Liver (tissue), 3 donors: ENCODE data around the gene CFAP53.

ENCODE experiments used
- EGR1 ChIP-seq, 2 donors: IDR thresholded peaks; 2 replicates each; pipeline ENCODE4 v1.6.1; 2016 to 2018; ENCODE audit warnings: antibody characterized with exemption in 2 of 2, low read depth in 2 of 2
- HNF4G ChIP-seq: IDR thresholded peaks from 2 replicates; pipeline ENCODE4 v1.6.1; 2016; ENCODE audit warnings: antibody characterized with exemption
- RAD21 ChIP-seq, 2 donors: IDR thresholded peaks; 2 replicates each; pipeline ENCODE4 v1.6.1; 2016; ENCODE audit warnings: antibody characterized with exemption in 2 of 2, mild to moderate bottlenecking in 2 of 2
- TAF1 ChIP-seq: conservative IDR thresholded peaks from 2 replicates; pipeline ENCODE4 v1.6.1; 2016; ENCODE audit warnings: antibody characterized with exemption, mild to moderate bottlenecking
- YY1 ChIP-seq: IDR thresholded peaks from 2 replicates; pipeline ENCODE4 v1.6.1; 2016; ENCODE audit warnings: antibody characterized with exemption, mild to moderate bottlenecking
- TF ChIP-seq, protein P1 (sequence below): fragments of 150-350 bp; IDR thresholded peaks from 2 replicates; pipeline ENCODE4 v1.5.1; 2017; ENCODE audit warnings: improper control_type of control experiment, low read depth, low read length; ENCODE audit not compliant: missing input control
- TF ChIP-seq, protein P2 (sequence below): IDR thresholded peaks from 2 replicates; pipeline ENCODE4 v1.6.1; 2016; ENCODE audit warnings: antibody characterized with exemption
- donor health status: healthy.
- donor health status: healthy.

DNA sequence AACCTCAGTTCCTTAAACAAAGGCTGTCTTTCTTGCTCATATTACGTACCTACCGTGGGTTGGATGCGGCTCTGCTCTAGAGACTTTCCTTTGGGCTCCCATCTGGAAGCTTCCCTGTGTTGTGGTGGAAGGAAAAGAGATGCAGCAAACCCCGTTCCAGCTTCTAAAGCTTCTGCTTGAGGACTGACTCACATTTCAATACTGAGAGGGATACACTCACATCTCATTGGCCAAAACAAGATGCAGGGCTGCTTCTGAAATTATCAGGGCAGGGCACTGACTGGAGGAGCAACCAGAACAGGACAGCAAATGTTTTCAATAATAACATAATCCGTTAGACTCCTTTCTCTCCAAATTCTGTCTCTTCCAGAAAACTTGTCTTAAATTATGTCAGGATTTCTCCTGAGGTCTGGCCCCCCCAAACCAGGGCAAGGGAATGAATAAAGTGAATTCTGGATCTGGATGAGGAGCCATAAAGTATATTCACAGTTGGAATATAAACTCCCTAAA is 66.9 kb downstream of the CFAP53 start:
- TF ChIP-seq, protein P1, sequence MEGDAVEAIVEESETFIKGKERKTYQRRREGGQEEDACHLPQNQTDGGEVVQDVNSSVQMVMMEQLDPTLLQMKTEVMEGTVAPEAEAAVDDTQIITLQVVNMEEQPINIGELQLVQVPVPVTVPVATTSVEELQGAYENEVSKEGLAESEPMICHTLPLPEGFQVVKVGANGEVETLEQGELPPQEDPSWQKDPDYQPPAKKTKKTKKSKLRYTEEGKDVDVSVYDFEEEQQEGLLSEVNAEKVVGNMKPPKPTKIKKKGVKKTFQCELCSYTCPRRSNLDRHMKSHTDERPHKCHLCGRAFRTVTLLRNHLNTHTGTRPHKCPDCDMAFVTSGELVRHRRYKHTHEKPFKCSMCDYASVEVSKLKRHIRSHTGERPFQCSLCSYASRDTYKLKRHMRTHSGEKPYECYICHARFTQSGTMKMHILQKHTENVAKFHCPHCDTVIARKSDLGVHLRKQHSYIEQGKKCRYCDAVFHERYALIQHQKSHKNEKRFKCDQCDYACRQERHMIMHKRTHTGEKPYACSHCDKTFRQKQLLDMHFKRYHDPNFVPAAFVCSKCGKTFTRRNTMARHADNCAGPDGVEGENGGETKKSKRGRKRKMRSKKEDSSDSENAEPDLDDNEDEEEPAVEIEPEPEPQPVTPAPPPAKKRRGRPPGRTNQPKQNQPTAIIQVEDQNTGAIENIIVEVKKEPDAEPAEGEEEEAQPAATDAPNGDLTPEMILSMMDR: no peak
- TF ChIP-seq RAD21 (IDR thresholded peaks at IDR 0.05) (no peak), YY1 (no peak), HNF4G (no peak), EGR1 (IDR thresholded peaks at IDR 0.05; ENCODE audit: low read depth in 2 of 2) (no peak), TAF1 (no peak)
- TF ChIP-seq, protein P2, sequence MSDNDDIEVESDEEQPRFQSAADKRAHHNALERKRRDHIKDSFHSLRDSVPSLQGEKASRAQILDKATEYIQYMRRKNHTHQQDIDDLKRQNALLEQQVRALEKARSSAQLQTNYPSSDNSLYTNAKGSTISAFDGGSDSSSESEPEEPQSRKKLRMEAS: no peak
